IMR-90 (cell line): ENCODE measurements around the gene PCDHB8. TPM values are rescaled to one million over a fixed set of nuclear protein-coding genes. Genes with fewer than 3 reads are reported as not detected.
"Not testable (repeated sequence)": the region's sequence is repeated elsewhere in the genome, so short reads cannot be mapped to it uniquely, and the experiment has no call there.

Experiments used
- ATAC-seq: fragments of 200-7000 bp; cut with Tn5 transposase; 2 replicates; pipeline ENCODE4 v1.9.1; 2020; ENCODE audit warnings: low read depth, mild to moderate bottlenecking, moderate library complexity
- BruUV-seq: library from RNA; stranded (reverse); fragments of 400-500 nt; replicated peaks from 2 replicates; lab custom pipeline; 2021; lab: Mats Ljungman, UMichigan
- CTCF ChIA-PET: fragments of 300-600 bp; formaldehyde crosslinking; extraction: SDS; loops from one replicate; lab custom pipeline; 2021; ENCODE audit warnings: antibody characterized with exemption; lab: Yijun Ruan, JAX
- POLR2A ChIA-PET: fragments of 300-600 bp; sonication (Branson Sonifier 250); formaldehyde crosslinking; loops from one replicate; lab custom pipeline; 2022; ENCODE audit warnings: antibody characterized with exemption; ENCODE audit not compliant: unreplicated experiment; lab: Charles Lee
- DNase-seq: peaks from one replicate; pipeline ENCODE4 v3.0.0; 2013
- H2AFZ ChIP-seq: replicated peaks from 2 replicates; pipeline ENCODE3; 2013; ENCODE audit warnings: low read length, mild to moderate bottlenecking; ENCODE audit not compliant: poor library complexity
- H2AK5ac ChIP-seq: 2 replicates; pipeline ENCODE4 v1.6.1; 2013; ENCODE audit warnings: low read depth, low read length, inconsistent platforms
- H2AK9ac ChIP-seq: replicated peaks from 2 replicates; pipeline ENCODE3; 2013; ENCODE audit warnings: mild to moderate bottlenecking, low read depth, low read length, moderate library complexity; ENCODE audit not compliant: poor library complexity
- H2BK120ac ChIP-seq: 2 replicates; pipeline ENCODE4 v1.6.1; 2013; ENCODE audit warnings: low read depth, low read length, inconsistent platforms
- H2BK15ac ChIP-seq: 3 replicates; pipeline ENCODE4 v1.6.1; 2013; ENCODE audit warnings: low read depth, low read length, inconsistent platforms
- H2BK20ac ChIP-seq: 2 replicates; pipeline ENCODE4 v1.6.1; 2013; ENCODE audit warnings: low read depth, mild to moderate bottlenecking, inconsistent platforms, low read length, moderate library complexity
- H2BK5ac ChIP-seq: 2 replicates; pipeline ENCODE4 v1.6.1; 2013; ENCODE audit warnings: mild to moderate bottlenecking, low read depth, low read length, inconsistent platforms; ENCODE audit not compliant: poor library complexity, severe bottlenecking
- H3K14ac ChIP-seq: replicated peaks from 2 replicates; pipeline ENCODE4 v1.6.1; 2013; ENCODE audit warnings: low read depth, low read length, inconsistent platforms
- H3K18ac ChIP-seq: 2 replicates; pipeline ENCODE4 v1.6.1; 2013; ENCODE audit warnings: low read depth, low read length, control low read depth
- H3K23ac ChIP-seq: 2 replicates; pipeline ENCODE4 v1.6.1; 2013; ENCODE audit warnings: low read depth, low read length, inconsistent platforms
- H3K27ac ChIP-seq: 2 replicates; pipeline ENCODE4 v1.5.1; 2013; ENCODE audit warnings: mild to moderate bottlenecking, control low read depth, low read length; ENCODE audit not compliant: insufficient read depth
- H3K27me3 ChIP-seq: 2 replicates; pipeline ENCODE4 v1.6.1; 2013; ENCODE audit warnings: low read length; ENCODE audit not compliant: control insufficient read depth, insufficient read depth
- H3K36me3 ChIP-seq: 2 replicates; pipeline ENCODE4 v1.6.1; 2013; ENCODE audit warnings: low read length, mixed read lengths; ENCODE audit not compliant: control insufficient read depth, insufficient read depth
- H3K4ac ChIP-seq: 2 replicates; pipeline ENCODE4 v1.6.1; 2013; ENCODE audit warnings: low read depth, low read length, inconsistent platforms
- H3K4me1 ChIP-seq: 2 replicates; pipeline ENCODE4 v1.6.1; 2013; ENCODE audit warnings: low read length, mixed read lengths; ENCODE audit not compliant: control insufficient read depth, insufficient read depth
- H3K4me2 ChIP-seq: 2 replicates; pipeline ENCODE4 v1.6.1; 2013; ENCODE audit warnings: low read depth, mild to moderate bottlenecking, control low read depth, low read length, moderate library complexity
- H3K4me3 ChIP-seq: 2 replicates; pipeline ENCODE4 v1.5.1; 2013; ENCODE audit warnings: low read depth, mild to moderate bottlenecking, control low read depth, low read length, moderate library complexity; ENCODE audit not compliant: insufficient read depth
- H3K56ac ChIP-seq: 2 replicates; pipeline ENCODE4 v1.6.1; 2013; ENCODE audit warnings: low read length, inconsistent platforms; ENCODE audit not compliant: insufficient read depth; ENCODE audit errors: extremely low read depth
- H3K79me1 ChIP-seq, 2 experiments: 2 replicates each; pipeline ENCODE4 v1.6.1; 2013; ENCODE audit warnings: low read length in 2 of 2, inconsistent platforms in 1 of 2, low read depth in 1 of 2
- H3K9ac ChIP-seq: 2 replicates; pipeline ENCODE4 v1.6.1; 2013; ENCODE audit warnings: low read depth, low read length, control low read depth
- H3K9me1 ChIP-seq: 2 replicates; pipeline ENCODE4 v1.6.1; 2013; ENCODE audit warnings: low read length, inconsistent platforms; ENCODE audit not compliant: insufficient read depth
- H3K9me3 ChIP-seq: 2 replicates; pipeline ENCODE4 v1.6.1; 2013; ENCODE audit warnings: low read length; ENCODE audit not compliant: control insufficient read depth, insufficient read depth
- H4K20me1 ChIP-seq: 2 replicates; pipeline ENCODE4 v1.6.1; 2013; ENCODE audit warnings: low read length, inconsistent platforms; ENCODE audit not compliant: insufficient read depth
- H4K5ac ChIP-seq: 2 replicates; pipeline ENCODE4 v1.6.1; 2013; ENCODE audit warnings: mild to moderate bottlenecking, low read depth, low read length, control low read depth
- H4K8ac ChIP-seq, 2 experiments: 2 replicates each; pipeline ENCODE4 v1.6.1; 2013; ENCODE audit warnings: low read depth in 2 of 2, low read length in 2 of 2, control low read depth in 1 of 2, inconsistent platforms in 1 of 2
- H4K91ac ChIP-seq: 2 replicates; pipeline ENCODE4 v1.6.1; 2013; ENCODE audit warnings: low read depth, low read length, inconsistent platforms; ENCODE audit not compliant: insufficient read depth
- WGBS, 2 experiments: methylation state at CpG; one replicate each; pipeline versions ENCODE4 v1.1.5 to v1.1.7; 2013; ENCODE audit warnings: missing lambda C conversion rate in 2 of 2; ENCODE audit not compliant: insufficient read length in 1 of 2; ENCODE audit errors: extremely low coverage in 2 of 2; 5-methylcytosine and 5-hydroxymethylcytosine counted together
- dilution Hi-C: fragments of 300-500 bp; cut with HindIII; formaldehyde crosslinking; loops from one replicate; pipeline ENCODE4 v1.14.3; 2018; ENCODE audit warnings: low sequenced_read_pairs; ENCODE audit not compliant: unreplicated experiment
- in situ Hi-C: fragments of 300-500 bp; cut with MboI; formaldehyde crosslinking; loops from 3 replicates; pipeline ENCODE4 v1.14.3; 2019; ENCODE audit warnings: low sequenced_read_pairs, inconsistent platforms, mixed read lengths
- intact Hi-C: fragments of 100-400 bp; cut with micrococcal nuclease; formaldehyde crosslinking; loops from 2 replicates; pipeline ENCODE4 v1.10.0; 2022
- polyA plus RNA-seq, 3 experiments: library from polyadenylated mRNA; depleted of rRNA; stranded (reverse); fragments of >200 nt; gene quantifications; 2 replicates each; pipeline ENCODE4 v1.2.3, GENCODE V29; 2012; ENCODE audit warnings: low replicate concordance in 1 of 3
- total RNA-seq: library from RNA; depleted of rRNA; stranded (reverse); fragments of >200 nt; gene quantifications from 2 replicates; pipeline ENCODE4 v1.2.3, GENCODE V29; 2012

The PCDHB8 gene
- total and polyA plus RNA-seq, 2 of the 4 experiments (the other 2 are of a cell fraction): 0.07 to 0.18 TPM

GRCh38 chr5:141201126-141201525 lies 23.5 kb downstream of the PCDHB8 start:
- H3K27me3 ChIP-seq, H3K79me1 ChIP-seq, BruUV-seq, H4K8ac ChIP-seq, H4K91ac ChIP-seq, H2BK120ac ChIP-seq, H4K20me1 ChIP-seq, H2AFZ ChIP-seq, H3K56ac ChIP-seq, intact Hi-C loops, H2BK20ac ChIP-seq, H3K4me2 ChIP-seq, H3K4me1 ChIP-seq, H3K23ac ChIP-seq, in situ Hi-C loops, POLR2A ChIA-PET, DNase-seq, H3K18ac ChIP-seq, CTCF ChIA-PET, H2BK15ac ChIP-seq, dilution Hi-C loops, H3K14ac ChIP-seq, H3K9me1 ChIP-seq, H3K4me3 ChIP-seq, ATAC-seq, H3K9ac ChIP-seq, H3K27ac ChIP-seq, H2AK9ac ChIP-seq, H2AK5ac ChIP-seq, H3K36me3 ChIP-seq, H3K4ac ChIP-seq, H2BK5ac ChIP-seq, H4K5ac ChIP-seq: not testable (repeated sequence)
- WGBS, 2 experiments: 12% methylated on average over 8 of the region's 38 CpGs; no CpG with 5 or more reads in 1 of the 2 experiments
- H3K9me3 ChIP-seq: peaks cover 13% of the 10 kb centered on the region

- H3K4ac ChIP-seq, H3K56ac ChIP-seq, in situ Hi-C loops, H3K23ac ChIP-seq, H3K27me3 ChIP-seq, BruUV-seq, H3K4me1 ChIP-seq, H4K91ac ChIP-seq, H3K79me1 ChIP-seq, H4K8ac ChIP-seq, H2BK20ac ChIP-seq, H2BK120ac ChIP-seq, CTCF ChIA-PET, H3K9me1 ChIP-seq, H3K36me3 ChIP-seq, ATAC-seq, intact Hi-C loops, H2AK5ac ChIP-seq, H3K18ac ChIP-seq, H3K9ac ChIP-seq, H2BK15ac ChIP-seq, DNase-seq, H3K27ac ChIP-seq, H2AK9ac ChIP-seq, H2BK5ac ChIP-seq, dilution Hi-C loops, H4K5ac ChIP-seq, H2AFZ ChIP-seq, POLR2A ChIA-PET, H3K4me2 ChIP-seq, H4K20me1 ChIP-seq, H3K14ac ChIP-seq, H3K4me3 ChIP-seq: not testable (repeated sequence)
- 28% methylated on average over 8 of the region's 35 CpGs; no CpG with 5 or more reads in 1 of the 2 experiments for WGBS, 2 experiments
- peaks cover 13% of the 10 kb centered on the region for H3K9me3 ChIP-seq
Measured at GRCh38 chr5:141201646-141202045, 24.1 kb downstream of the PCDHB8 start.
